OCI-LY7 (cell line): ENCODE data around the gene CENPH. TPM values are rescaled to one million over a fixed set of nuclear protein-coding genes. Genes with fewer than 3 reads are reported as not detected.
"Not testable (repeated sequence)": the region's sequence is repeated elsewhere in the genome, so short reads cannot be mapped to it uniquely, and the experiment has no call there.

Experiments used
- BruUV-seq: library from RNA; stranded (reverse); fragments of 400-500 nt; replicated peaks from 2 replicates; lab custom pipeline; 2021; lab: Mats Ljungman, UMichigan
- CTCF ChIA-PET: fragments of 300-600 bp; sonication (Branson Sonifier 250); formaldehyde crosslinking; loops from one replicate; lab custom pipeline; 2022; ENCODE audit warnings: antibody characterized with exemption; ENCODE audit not compliant: unreplicated experiment; lab: Charles Lee
- POLR2A ChIA-PET: fragments of 300-600 bp; sonication (Branson Sonifier 250); formaldehyde crosslinking; loops from one replicate; lab custom pipeline; 2022; ENCODE audit warnings: antibody characterized with exemption; lab: Charles Lee
- DNase-seq: peaks from one replicate; pipeline ENCODE4 v3.0.0-alpha.2; 2015; ENCODE audit warnings: low spot score
- H2AFZ ChIP-seq: fragments of 200-600 bp; sonication (generic), shearing (Covaris generic); 2 replicates; pipeline ENCODE4 v1.6.1; 2014; ENCODE audit warnings: mild to moderate bottlenecking, antibody characterized with exemption, low read length, moderate library complexity
- H3K27ac ChIP-seq: fragments of 200-600 bp; sonication (generic); 2 replicates; pipeline ENCODE4 v1.5.1; 2014; ENCODE audit warnings: mixed run types, low read depth, mild to moderate bottlenecking, moderate library complexity, low read length, inconsistent platforms; ENCODE audit not compliant: poor library complexity, severe bottlenecking
- H3K36me3 ChIP-seq: fragments of 200-600 bp; sonication (generic); 2 replicates; pipeline ENCODE4 v1.6.1; 2014; ENCODE audit warnings: mild to moderate bottlenecking, antibody characterized with exemption, low read length, moderate library complexity, mixed read lengths; ENCODE audit not compliant: insufficient read depth
- H3K4me1 ChIP-seq: fragments of 200-600 bp; sonication (generic); 2 replicates; pipeline ENCODE4 v1.5.1; 2014; ENCODE audit warnings: mild to moderate bottlenecking, low read length; ENCODE audit not compliant: insufficient read depth, poor library complexity, severe bottlenecking
- H3K4me2 ChIP-seq: fragments of 200-600 bp; sonication (generic); 2 replicates; pipeline ENCODE4 v1.6.1; 2014; ENCODE audit warnings: mild to moderate bottlenecking, low read length
- H3K4me3 ChIP-seq: fragments of 200-600 bp; sonication (generic); 2 replicates; pipeline ENCODE4 v1.5.1; 2014; ENCODE audit warnings: mild to moderate bottlenecking, low read depth, low read length; ENCODE audit not compliant: poor library complexity, severe bottlenecking
- H3K79me2 ChIP-seq: fragments of 200-600 bp; sonication (generic); 2 replicates; pipeline ENCODE4 v1.6.1; 2016; ENCODE audit warnings: low read depth, mild to moderate bottlenecking, low read length, moderate library complexity, mixed read lengths; ENCODE audit not compliant: insufficient read depth
- H3K9me2 ChIP-seq: fragments of 200-600 bp; sonication (generic); 2 replicates; pipeline ENCODE4 v1.6.1; 2016; ENCODE audit warnings: mild to moderate bottlenecking, low read length, mixed read lengths; ENCODE audit not compliant: insufficient read depth
- H3K9me3 ChIP-seq: fragments of 200-600 bp; sonication (generic); 2 replicates; pipeline ENCODE4 v1.6.1; 2014; ENCODE audit warnings: mild to moderate bottlenecking, mixed run types, low read length, mixed read lengths
- H4K20me1 ChIP-seq: fragments of 200-600 bp; sonication (generic); 2 replicates; pipeline ENCODE4 v1.6.1; 2014; ENCODE audit warnings: mild to moderate bottlenecking, antibody characterized with exemption, low read length, moderate library complexity, mixed read lengths; ENCODE audit not compliant: insufficient read depth
- CTCF ChIP-seq: fragments of 200-600 bp; sonication (generic); conservative IDR thresholded peaks from 2 replicates; pipeline ENCODE4 v1.5.1; 2014; ENCODE audit warnings: mild to moderate bottlenecking, antibody characterized with exemption, low read length, moderate library complexity, mixed read lengths
- EZH2phosphoT487 ChIP-seq: fragments of 200-600 bp; sonication (generic); IDR thresholded peaks from 2 replicates; pipeline ENCODE4 v1.6.1; 2018; ENCODE audit warnings: low read depth, borderline replicate concordance, mild to moderate bottlenecking, mixed run types, antibody characterized with exemption, low read length, moderate library complexity, mixed read lengths
- intact Hi-C: fragments of 100-400 bp; cut with micrococcal nuclease; formaldehyde crosslinking; loops from one replicate; pipeline ENCODE4 v1.10.0; 2022; ENCODE audit not compliant: unreplicated experiment
- total RNA-seq, 2 experiments: library from RNA; depleted of rRNA in 1 of 2; stranded (reverse); fragments of >200 nt in 1 of 2; shearing (Covaris generic) in 1 of 2; gene quantifications; 2 replicates each; pipeline ENCODE4 v1.2.3, GENCODE V29; 2014 to 2022

Gene CENPH
- total RNA-seq, 2 experiments from 2014 or later, result 86.1 to 105 TPM

GRCh38 chr5:69170495-69170894 is 18.9 kb upstream of the CENPH start:
- Histone ChIP-seq H3K36me3 (peaks cover 84% of the 10 kb centered on the region), H3K9me3 (no peaks in the 10 kb centered on the region), H3K27ac (no peak overlapping the region), H2AFZ (no peak overlapping the region), H3K9me2 (no peaks in the 10 kb centered on the region), H4K20me1 (peaks cover 5% of the 10 kb centered on the region; the same call in 1 of the 2 replicates), H3K79me2 (peaks cover 57% of the 10 kb centered on the region), H3K4me3 (no peak overlapping the region), H3K4me1 (peaks cover 42% of the 10 kb centered on the region), H3K4me2 (no peak overlapping the region)
- intact Hi-C loops, result no loop called here
- no TSS peak for BruUV-seq
- no peak for TF ChIP-seq EZH2phosphoT487
- TF ChIP-seq CTCF, result no peak
- no peak for DNase-seq
- ChIA-PET CTCF (no interaction called here), POLR2A (interaction anchor here (0.5 to 5.4 kb wide), 3 partner anchors 8 to 43 kb away, joined by 3 to 35 read pairs (median 4); partner anchors contain the start of gene CENPH)

GRCh38 chr5:69170969-69171368 is 18.4 kb upstream of the CENPH start:
- Histone ChIP-seq H3K4me3 (no peak overlapping the region), H3K9me2 (no peaks in the 10 kb centered on the region), H3K4me1 (peaks cover 42% of the 10 kb centered on the region), H3K79me2 (peaks cover 57% of the 10 kb centered on the region), H4K20me1 (peaks cover 5% of the 10 kb centered on the region; the same call in 1 of the 2 replicates), H3K27ac (no peak overlapping the region), H3K4me2 (no peak overlapping the region), H3K36me3 (peaks cover 88% of the 10 kb centered on the region), H3K9me3 (no peaks in the 10 kb centered on the region), H2AFZ (no peak overlapping the region)
- TF ChIP-seq CTCF (no peak), EZH2phosphoT487 (no peak)
- intact Hi-C loops, result no loop called here
- POLR2A ChIA-PET, result interaction anchor here (5.4 kb wide), 1 partner anchor 19 kb away, joined by 35 read pairs; the partner anchor contains the start of gene CENPH
- CTCF ChIA-PET, result no interaction called here
- DNase-seq, result no peak
- BruUV-seq, result no TSS peak

GRCh38 chr5:69181659-69182293 is 7.6 kb upstream of the CENPH start:
- H3K9me3 ChIP-seq, intact Hi-C loops: not testable (repeated sequence)

More at GRCh38 chr5:69181659-69182293, 7.6 kb upstream of the CENPH start:
- BruUV-seq, H3K27ac ChIP-seq, H3K4me3 ChIP-seq, H3K4me2 ChIP-seq, DNase-seq, H3K9me2 ChIP-seq, H2AFZ ChIP-seq, H3K79me2 ChIP-seq, CTCF ChIA-PET, H4K20me1 ChIP-seq: not testable (repeated sequence)
- Histone ChIP-seq H3K4me1 (peaks cover 18% of the 10 kb centered on the region), H3K36me3 (peaks cover 20% of the 10 kb centered on the region)
- POLR2A ChIA-PET, result interaction anchor here (0.6 to 1.4 kb wide), 5 partner anchors 10 to 172 kb away, joined by 3 to 7 read pairs (median 3); no protein-coding TSS in a partner anchor
